ENCODE measurements around the gene GAL3ST3.
"Not testable (repeated sequence)": the region's sequence is repeated elsewhere in the genome, so short reads cannot be mapped to it uniquely, and the experiment has no call there.

DNA sequence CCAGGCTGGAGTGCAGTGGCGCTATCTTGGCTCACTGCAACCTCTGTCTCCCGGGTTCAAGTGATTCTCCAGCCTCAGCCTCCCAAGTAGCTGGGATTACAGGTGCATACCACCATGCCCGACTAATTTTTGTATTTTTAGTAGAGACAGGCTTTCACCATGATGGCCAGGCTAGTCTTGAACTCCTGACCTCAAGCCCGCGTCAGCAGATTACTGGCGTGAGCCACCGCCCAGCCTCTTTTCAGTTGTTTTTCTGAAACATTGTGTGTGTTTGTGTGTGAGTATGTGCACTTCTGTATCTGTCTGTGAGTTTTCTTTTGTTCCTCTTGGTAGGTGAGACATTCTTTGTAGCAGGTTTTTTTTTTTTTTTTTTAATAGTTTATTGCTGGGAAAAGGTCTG lies 30.0 kb upstream of the GAL3ST3 start:
- TF ChIP-seq, protein P1, sequence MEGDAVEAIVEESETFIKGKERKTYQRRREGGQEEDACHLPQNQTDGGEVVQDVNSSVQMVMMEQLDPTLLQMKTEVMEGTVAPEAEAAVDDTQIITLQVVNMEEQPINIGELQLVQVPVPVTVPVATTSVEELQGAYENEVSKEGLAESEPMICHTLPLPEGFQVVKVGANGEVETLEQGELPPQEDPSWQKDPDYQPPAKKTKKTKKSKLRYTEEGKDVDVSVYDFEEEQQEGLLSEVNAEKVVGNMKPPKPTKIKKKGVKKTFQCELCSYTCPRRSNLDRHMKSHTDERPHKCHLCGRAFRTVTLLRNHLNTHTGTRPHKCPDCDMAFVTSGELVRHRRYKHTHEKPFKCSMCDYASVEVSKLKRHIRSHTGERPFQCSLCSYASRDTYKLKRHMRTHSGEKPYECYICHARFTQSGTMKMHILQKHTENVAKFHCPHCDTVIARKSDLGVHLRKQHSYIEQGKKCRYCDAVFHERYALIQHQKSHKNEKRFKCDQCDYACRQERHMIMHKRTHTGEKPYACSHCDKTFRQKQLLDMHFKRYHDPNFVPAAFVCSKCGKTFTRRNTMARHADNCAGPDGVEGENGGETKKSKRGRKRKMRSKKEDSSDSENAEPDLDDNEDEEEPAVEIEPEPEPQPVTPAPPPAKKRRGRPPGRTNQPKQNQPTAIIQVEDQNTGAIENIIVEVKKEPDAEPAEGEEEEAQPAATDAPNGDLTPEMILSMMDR (IDR thresholded peaks at IDR 0.05) = not testable (repeated sequence)
- not testable (repeated sequence) for TF ChIP-seq POLR2A (IDR thresholded peaks at IDR 0.05)

Data from uterus (tissue), 2 donors.